ENCODE measurements around the gene ZNF423.

- TF ChIP-seq, protein P1, sequence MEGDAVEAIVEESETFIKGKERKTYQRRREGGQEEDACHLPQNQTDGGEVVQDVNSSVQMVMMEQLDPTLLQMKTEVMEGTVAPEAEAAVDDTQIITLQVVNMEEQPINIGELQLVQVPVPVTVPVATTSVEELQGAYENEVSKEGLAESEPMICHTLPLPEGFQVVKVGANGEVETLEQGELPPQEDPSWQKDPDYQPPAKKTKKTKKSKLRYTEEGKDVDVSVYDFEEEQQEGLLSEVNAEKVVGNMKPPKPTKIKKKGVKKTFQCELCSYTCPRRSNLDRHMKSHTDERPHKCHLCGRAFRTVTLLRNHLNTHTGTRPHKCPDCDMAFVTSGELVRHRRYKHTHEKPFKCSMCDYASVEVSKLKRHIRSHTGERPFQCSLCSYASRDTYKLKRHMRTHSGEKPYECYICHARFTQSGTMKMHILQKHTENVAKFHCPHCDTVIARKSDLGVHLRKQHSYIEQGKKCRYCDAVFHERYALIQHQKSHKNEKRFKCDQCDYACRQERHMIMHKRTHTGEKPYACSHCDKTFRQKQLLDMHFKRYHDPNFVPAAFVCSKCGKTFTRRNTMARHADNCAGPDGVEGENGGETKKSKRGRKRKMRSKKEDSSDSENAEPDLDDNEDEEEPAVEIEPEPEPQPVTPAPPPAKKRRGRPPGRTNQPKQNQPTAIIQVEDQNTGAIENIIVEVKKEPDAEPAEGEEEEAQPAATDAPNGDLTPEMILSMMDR (IDR thresholded peaks at IDR 0.05; ENCODE audit: low read depth, low read length, poor library complexity, severe bottlenecking) = no peak
- TF ChIP-seq EZH2phosphoT487 (IDR thresholded peaks at IDR 0.05; ENCODE audit: borderline replicate concordance, low read length) = no peak
These were observed 416.2 kb downstream of the ZNF423 start for GRCh38 chr16:49439676-49440075.

Measured in DOHH2 (cell line).